Astrocyte of the cerebellum (primary cell): Measurements from ENCODE around the gene ADCY10.

ENCODE experiments used
- DNase-seq: peaks from one replicate; pipeline ENCODE4 v3.0.0-alpha.2; 2011; ENCODE audit warnings: low read depth
- H3K4me3 ChIP-seq: 2 replicates; pipeline ENCODE4 v1.5.1; 2011; ENCODE audit warnings: mild to moderate bottlenecking, low read depth, low read length, moderate library complexity
- CTCF ChIP-seq: IDR thresholded peaks from 2 replicates; pipeline ENCODE4 v1.5.1; 2012; ENCODE audit warnings: low read length, low read depth, moderate library complexity, mild to moderate bottlenecking; ENCODE audit errors: missing control alignments
- in situ Hi-C: cut with HindIII; loops from 2 replicates; pipeline ENCODE4 v1.10.0; 2017; ENCODE audit warnings: low sequenced_read_pairs

Gene ADCY10

GRCh38 chr1:167795810-167796740, 117.9 kb downstream of the ADCY10 start:
- in situ Hi-C loops = no loop called here
- no peak for TF ChIP-seq CTCF
- no peak overlapping the region for H3K4me3 ChIP-seq
- peak; percentile 34 for DNase-seq

- no peak for TF ChIP-seq CTCF
- in situ Hi-C loops = no loop called here
- DNase-seq = no peak
- no peak overlapping the region for H3K4me3 ChIP-seq
Observed at GRCh38 chr1:167794043-167794442, 119.9 kb downstream of the ADCY10 start.

- TF ChIP-seq CTCF = no peak
- no peak for DNase-seq
- in situ Hi-C loops = no loop called here
- no peak overlapping the region for H3K4me3 ChIP-seq
Observed at GRCh38 chr1:167792188-167792565, 121.8 kb downstream of the ADCY10 start.

GRCh38 chr1:167791281-167792187, 122.4 kb downstream of the ADCY10 start:
- in situ Hi-C loops = no loop called here
- DNase-seq = no peak
- no peak overlapping the region for H3K4me3 ChIP-seq
- no peak for TF ChIP-seq CTCF

GRCh38 chr1:167790117-167790516, 123.8 kb downstream of the ADCY10 start:
- no peak for TF ChIP-seq CTCF
- DNase-seq = no peak
- in situ Hi-C loops = no loop called here
- H3K4me3 ChIP-seq = no peak overlapping the region

- no peak overlapping the region for H3K4me3 ChIP-seq
- no peak for TF ChIP-seq CTCF
- no peak for DNase-seq
- in situ Hi-C loops = no loop called here
Observed at GRCh38 chr1:167789501-167789900, 124.4 kb downstream of the ADCY10 start.
